ENCODE measurements around the gene HNRNPAB. TPM values are rescaled to one million over a fixed set of nuclear protein-coding genes. Genes with fewer than 3 reads are reported as not detected.

HNRNPAB gene
- total and polyA plus RNA-seq, 9 of the 15 experiments (the other 6 are each of a cell fraction or from before 2014, with no cell fraction given): 34.6 to 425 (median 236) TPM

- TF ChIP-seq CEBPB (tag; IDR thresholded peaks at IDR 0.05): 0 out of 2 replicates have a peak, but pooled peaks have one; percentile 25
- TF ChIP-seq KLF16 (IDR thresholded peaks at IDR 0.05): peak; percentile 87
- TF ChIP-seq MAFF (IDR thresholded peaks at IDR 0.05; ENCODE audit: low read length): no peak
- peak; percentile 71; the same call in 1 of the 2 replicates for TF ChIP-seq POLR2AphosphoS5 (IDR thresholded peaks at IDR 0.05; ENCODE audit: control insufficient read depth, insufficient read depth, low read depth, low read length)
- peak in 1 of 2 experiments; percentile 84; a peak in 2 of 4 replicates for TF ChIP-seq ARNT (IDR thresholded peaks at IDR 0.05)
- TF ChIP-seq TEAD4 (IDR thresholded peaks at IDR 0.05; ENCODE audit: low read length): peak; percentile 93
- no peak for TF ChIP-seq TEAD4 (CRISPR knock-in tag; IDR thresholded peaks at IDR 0.05; ENCODE audit: borderline replicate concordance)
- TF ChIP-seq KDM1A (IDR thresholded peaks at IDR 0.05): peak; percentile 55 to 58
- TF ChIP-seq HMBOX1 (IDR thresholded peaks at IDR 0.05): peak; percentile 52; the same call in 1 of the 2 replicates
- TF ChIP-seq L3MBTL2 (IDR thresholded peaks at IDR 0.05): 0 out of 2 replicates have a peak, but pooled peaks have one; percentile 14
- TF ChIP-seq, protein P1, sequence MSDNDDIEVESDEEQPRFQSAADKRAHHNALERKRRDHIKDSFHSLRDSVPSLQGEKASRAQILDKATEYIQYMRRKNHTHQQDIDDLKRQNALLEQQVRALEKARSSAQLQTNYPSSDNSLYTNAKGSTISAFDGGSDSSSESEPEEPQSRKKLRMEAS (CRISPR knock-in tag; IDR thresholded peaks at IDR 0.05): no peak
- TF ChIP-seq ZNF174 (CRISPR knock-in tag; IDR thresholded peaks at IDR 0.05): no peak
- TF ChIP-seq CTBP1 (IDR thresholded peaks at IDR 0.05; ENCODE audit: borderline replicate concordance): peak; percentile 51; the same call in 1 of the 2 replicates
These were observed 22.0 kb upstream of the HNRNPAB start (continued) for GRCh38 chr5:178182158-178182876.

All from K562 (cell line).